ENCODE measurements around the gene RPS6KA5. TPM values are rescaled to one million over a fixed set of nuclear protein-coding genes. Genes with fewer than 3 reads are reported as not detected.

Gene RPS6KA5
- total RNA-seq, 1 experiment from 2014 or later, result 3.8 TPM

DNA sequence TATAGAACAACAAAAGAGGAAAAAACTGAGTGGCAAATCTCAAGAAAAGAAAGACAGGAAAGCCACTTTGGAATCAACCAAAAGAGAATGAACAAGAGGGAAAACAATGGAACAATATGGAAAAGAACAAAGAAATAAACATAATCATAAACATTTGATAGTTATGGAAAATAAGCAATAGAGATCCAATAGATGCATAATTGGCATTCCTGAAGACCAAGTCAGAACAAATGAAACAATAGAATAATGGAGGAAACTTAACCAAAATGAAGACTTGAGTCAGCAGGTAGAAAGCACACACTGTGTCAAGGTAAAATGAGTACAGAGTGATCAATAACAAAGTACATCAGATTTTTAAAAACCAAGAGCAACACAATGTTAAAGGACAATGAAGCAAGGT, 10.1 kb upstream of the RPS6KA5 start:
- Histone ChIP-seq H2BK20ac (ENCODE audit: low read depth, low read length, poor library complexity, severe bottlenecking) (no peak overlapping the region), H3K4me1 (ENCODE audit: insufficient read depth, low read length) (no peaks in the 10 kb centered on the region), H2BK15ac (ENCODE audit: low read depth, low read length) (no peak overlapping the region), H3K9ac (ENCODE audit: extremely low read depth, insufficient read length, low read length) (no peak overlapping the region), H3K27ac (ENCODE audit: insufficient read length, low read depth, low read length) (no peak overlapping the region), H3K23me2 (ENCODE audit: insufficient read length, low read depth, low read length, poor library complexity, severe bottlenecking) (no peaks in the 10 kb centered on the region), H3K4me2 (ENCODE audit: insufficient read depth, insufficient read length, low read length) (no peak overlapping the region), H2AK5ac (ENCODE audit: insufficient read length, low read length) (no peak overlapping the region), H3K79me2 (ENCODE audit: insufficient read depth, low read length) (no peaks in the 10 kb centered on the region), H2BK120ac (ENCODE audit: low read depth, low read length, poor library complexity, severe bottlenecking) (no peak overlapping the region), H3K79me1 (ENCODE audit: insufficient read depth, low read depth, low read length, poor library complexity, severe bottlenecking) (no peaks in the 10 kb centered on the region), H3K56ac (ENCODE audit: insufficient read length, low read depth, low read length) (no peak overlapping the region), H4K8ac (replicated peaks; ENCODE audit: insufficient read length, low read depth, low read length) (no peak overlapping the region), H3T11ph (ENCODE audit: low read length) (no peak overlapping the region), H3K27me3 (ENCODE audit: insufficient read depth, low read length) (no peaks in the 10 kb centered on the region), H3K9me3 (ENCODE audit: control insufficient read depth, low read depth, low read length) (no peaks in the 10 kb centered on the region), H2AFZ (ENCODE audit: low read length) (no peak overlapping the region), H3K23ac (ENCODE audit: insufficient read length, low read depth, low read length) (no peak overlapping the region), H4K5ac (ENCODE audit: insufficient read length, low read depth, low read length) (no peak overlapping the region), H3K14ac (ENCODE audit: insufficient read depth, low read length) (no peak overlapping the region), H2BK12ac (ENCODE audit: insufficient read length, low read depth, low read length) (no peak overlapping the region), H3K18ac (ENCODE audit: insufficient read length, low read depth, low read length) (no peak overlapping the region), H3K4ac (ENCODE audit: low read depth, low read length) (no peak overlapping the region), H2BK5ac (ENCODE audit: insufficient read length, low read length) (no peak overlapping the region), H4K91ac (ENCODE audit: insufficient read length, low read depth, low read length) (no peak overlapping the region), H4K20me1 (ENCODE audit: control insufficient read depth, insufficient read depth, insufficient read length) (no peaks in the 10 kb centered on the region)
- no peak for DNase-seq
- H3K4me3 Mint-ChIP-seq, result no peak overlapping the region
- 0 out of 4 replicates have a peak, but pooled peaks cover 0 to 2% of the 10 kb centered on the region in 2 experiments for H3K4me1 Mint-ChIP-seq
- no peaks in the 10 kb centered on the region for H3K27me3 Mint-ChIP-seq (ENCODE audit: low read depth)
- no peaks in the 10 kb centered on the region for H3K36me3 Mint-ChIP-seq (ENCODE audit: insufficient read depth in 1 of 3, low read depth in 3 of 3)
- H3K27ac Mint-ChIP-seq, result no peak overlapping the region
- H3K9me3 Mint-ChIP-seq, result peaks cover 0 to 3% of the 10 kb centered on the region in 2 experiments; a peak in 1 of 5 replicates
- TF ChIP-seq, protein P1, sequence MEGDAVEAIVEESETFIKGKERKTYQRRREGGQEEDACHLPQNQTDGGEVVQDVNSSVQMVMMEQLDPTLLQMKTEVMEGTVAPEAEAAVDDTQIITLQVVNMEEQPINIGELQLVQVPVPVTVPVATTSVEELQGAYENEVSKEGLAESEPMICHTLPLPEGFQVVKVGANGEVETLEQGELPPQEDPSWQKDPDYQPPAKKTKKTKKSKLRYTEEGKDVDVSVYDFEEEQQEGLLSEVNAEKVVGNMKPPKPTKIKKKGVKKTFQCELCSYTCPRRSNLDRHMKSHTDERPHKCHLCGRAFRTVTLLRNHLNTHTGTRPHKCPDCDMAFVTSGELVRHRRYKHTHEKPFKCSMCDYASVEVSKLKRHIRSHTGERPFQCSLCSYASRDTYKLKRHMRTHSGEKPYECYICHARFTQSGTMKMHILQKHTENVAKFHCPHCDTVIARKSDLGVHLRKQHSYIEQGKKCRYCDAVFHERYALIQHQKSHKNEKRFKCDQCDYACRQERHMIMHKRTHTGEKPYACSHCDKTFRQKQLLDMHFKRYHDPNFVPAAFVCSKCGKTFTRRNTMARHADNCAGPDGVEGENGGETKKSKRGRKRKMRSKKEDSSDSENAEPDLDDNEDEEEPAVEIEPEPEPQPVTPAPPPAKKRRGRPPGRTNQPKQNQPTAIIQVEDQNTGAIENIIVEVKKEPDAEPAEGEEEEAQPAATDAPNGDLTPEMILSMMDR (conservative IDR thresholded peaks at IDR 0.05), result no peak
